Medulla oblongata (tissue), 1 donor: ENCODE measurements around the gene OR52J3.

Experiments used
- DNase-seq: peaks from one replicate; pipeline ENCODE4 v3.0.0-alpha.2; 2015; ENCODE audit errors: extremely low spot score

The OR52J3 gene

DNA sequence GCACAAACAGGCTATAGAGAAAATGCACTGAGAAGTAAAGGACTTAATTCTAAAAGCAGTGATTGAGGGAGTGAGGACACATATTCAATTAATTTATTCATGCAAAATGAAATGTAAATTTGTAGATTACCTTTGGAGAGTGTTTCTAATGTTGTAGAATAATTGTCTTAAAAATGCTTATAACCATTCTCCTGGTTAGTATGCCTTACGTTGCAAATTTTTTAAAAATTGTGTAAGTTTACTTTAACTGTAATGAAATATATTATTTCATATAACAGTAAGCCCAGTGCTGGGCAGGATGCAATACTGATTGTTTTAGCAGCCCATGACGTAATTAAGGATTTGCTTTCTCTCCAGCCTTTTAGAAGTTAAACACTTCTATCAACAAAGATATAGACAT, 49.7 kb downstream of the OR52J3 start:
- no peak for DNase-seq
